ENCODE results near the gene NXPE3. TPM values are rescaled to one million over a fixed set of nuclear protein-coding genes. Genes with fewer than 3 reads are reported as not detected.
"Not testable (repeated sequence)": the region's sequence is repeated elsewhere in the genome, so short reads cannot be mapped to it uniquely, and the experiment has no call there.

NXPE3 gene
- total RNA-seq, 1 donor, result 20.3 TPM

- H3K27me3 ChIP-seq (ENCODE audit: insufficient read depth, low read length); H3K4me3 ChIP-seq (ENCODE audit: low read length); H3K9me3 ChIP-seq (ENCODE audit: low read depth, low read length): not testable (repeated sequence)
- H3K4me1 ChIP-seq (ENCODE audit: insufficient read depth, low read length), result peaks cover 10% of the 10 kb centered on the region
Observed at GRCh38 chr3:101864926-101865325, 85.9 kb downstream of the NXPE3 start.

DNA sequence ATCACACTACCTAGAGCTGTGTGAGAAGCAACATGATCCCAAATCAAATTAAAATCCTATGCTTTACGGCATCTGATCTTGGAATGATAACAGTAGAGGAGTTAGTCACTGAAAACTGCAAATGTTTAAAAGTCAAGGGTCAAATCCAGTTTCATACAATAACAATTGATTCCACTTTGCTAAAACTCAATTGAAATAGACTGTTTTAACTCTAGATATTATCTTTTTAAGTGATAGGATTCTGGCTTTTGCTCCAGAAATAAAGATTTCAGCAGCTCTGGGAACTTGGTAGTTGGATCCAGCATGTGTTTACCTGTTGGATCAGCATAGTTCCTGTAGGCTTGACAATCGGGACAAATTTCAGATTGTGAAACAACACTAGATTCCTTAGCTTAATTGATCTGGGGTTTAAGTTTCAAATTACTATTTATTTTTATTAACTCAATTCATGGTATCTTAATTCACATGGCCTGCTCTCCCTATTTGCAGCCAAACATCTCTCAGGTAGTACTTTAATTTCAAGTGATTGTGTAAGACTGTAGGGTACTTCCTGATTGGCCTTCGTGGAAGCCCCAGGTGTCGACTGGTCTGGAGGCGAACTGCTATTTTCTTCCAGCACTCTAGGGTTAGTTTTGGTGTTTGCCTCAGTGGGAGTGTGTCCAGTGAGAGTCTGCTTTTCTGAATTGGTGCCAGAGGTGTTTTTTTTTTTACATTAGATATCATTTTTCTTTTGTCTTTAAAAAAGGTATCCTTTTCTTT is 86.9 kb downstream of the NXPE3 start:
- no peaks in the 10 kb centered on the region for H3K9me3 ChIP-seq (ENCODE audit: low read depth, low read length)
- no peak overlapping the region for H3K4me3 ChIP-seq (ENCODE audit: low read length)
- peaks cover 10% of the 10 kb centered on the region for H3K4me1 ChIP-seq (ENCODE audit: insufficient read depth, low read length)
- H3K27me3 ChIP-seq (ENCODE audit: insufficient read depth, low read length), result no peaks in the 10 kb centered on the region

GRCh38 chr3:101867511-101867910 is 88.5 kb downstream of the NXPE3 start:
- peaks cover 15% of the 10 kb centered on the region for H3K4me1 ChIP-seq (ENCODE audit: insufficient read depth, low read length)
- H3K27me3 ChIP-seq (ENCODE audit: insufficient read depth, low read length), result no peaks in the 10 kb centered on the region
- no peak overlapping the region for H3K4me3 ChIP-seq (ENCODE audit: low read length)
- no peaks in the 10 kb centered on the region for H3K9me3 ChIP-seq (ENCODE audit: low read depth, low read length)

GRCh38 chr3:101867996-101868395 is 89.0 kb downstream of the NXPE3 start:
- Histone ChIP-seq H3K4me3 (ENCODE audit: low read length) (no peak overlapping the region), H3K27me3 (ENCODE audit: insufficient read depth, low read length) (no peaks in the 10 kb centered on the region), H3K4me1 (ENCODE audit: insufficient read depth, low read length) (peaks cover 19% of the 10 kb centered on the region), H3K9me3 (ENCODE audit: low read depth, low read length) (no peaks in the 10 kb centered on the region)

- Histone ChIP-seq H3K4me1 (ENCODE audit: insufficient read depth, low read length) (peaks cover 24% of the 10 kb centered on the region), H3K9me3 (ENCODE audit: low read depth, low read length) (no peaks in the 10 kb centered on the region), H3K4me3 (ENCODE audit: low read length) (no peak overlapping the region), H3K27me3 (ENCODE audit: insufficient read depth, low read length) (no peaks in the 10 kb centered on the region)
Observed at GRCh38 chr3:101868534-101869464, 89.8 kb downstream of the NXPE3 start.

GRCh38 chr3:101870138-101870537 is 91.1 kb downstream of the NXPE3 start:
- H3K9me3 ChIP-seq (ENCODE audit: low read depth, low read length), result no peaks in the 10 kb centered on the region
- H3K4me1 ChIP-seq (ENCODE audit: insufficient read depth, low read length), result peaks cover 29% of the 10 kb centered on the region
- no peak overlapping the region for H3K4me3 ChIP-seq (ENCODE audit: low read length)
- H3K27me3 ChIP-seq (ENCODE audit: insufficient read depth, low read length), result no peaks in the 10 kb centered on the region

- H3K27me3 ChIP-seq (ENCODE audit: insufficient read depth, low read length), result no peaks in the 10 kb centered on the region
- no peaks in the 10 kb centered on the region for H3K9me3 ChIP-seq (ENCODE audit: low read depth, low read length)
- peaks cover 49% of the 10 kb centered on the region for H3K4me1 ChIP-seq (ENCODE audit: insufficient read depth, low read length)
- no peak overlapping the region for H3K4me3 ChIP-seq (ENCODE audit: low read length)
Observed at GRCh38 chr3:101873619-101874018, 94.6 kb downstream of the NXPE3 start.

DNA sequence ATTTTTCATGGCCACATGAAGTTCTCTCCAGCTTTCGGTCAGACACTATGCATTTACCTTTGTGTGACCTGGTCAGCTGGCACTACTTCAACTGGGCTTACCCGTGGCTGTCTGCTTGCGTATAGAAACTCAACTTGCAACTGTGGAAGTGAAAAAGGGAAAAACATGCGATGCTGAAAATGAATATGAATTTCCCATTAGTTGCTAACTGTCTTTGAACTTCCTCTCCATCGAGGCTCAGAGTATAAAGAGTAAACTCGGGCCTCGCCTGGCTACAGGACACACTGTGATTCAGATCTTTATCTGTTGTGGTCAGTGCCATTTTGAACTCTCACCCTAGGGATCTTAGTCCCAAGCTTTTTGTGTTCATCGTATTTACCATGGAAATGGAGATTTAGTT is 97.1 kb downstream of the NXPE3 start:
- H3K9me3 ChIP-seq (ENCODE audit: low read depth, low read length), result no peaks in the 10 kb centered on the region
- H3K27me3 ChIP-seq (ENCODE audit: insufficient read depth, low read length), result no peaks in the 10 kb centered on the region
- H3K4me1 ChIP-seq (ENCODE audit: insufficient read depth, low read length), result peaks cover 59% of the 10 kb centered on the region
- no peak overlapping the region for H3K4me3 ChIP-seq (ENCODE audit: low read length)

Other genes starting within 250 kb of the NXPE3 start
- 45.4 TPM for gene TRMT10C, start 217.3 kb upstream of the NXPE3 start, total RNA-seq
- gene PCNP, start 205.0 kb upstream of the NXPE3 start, total RNA-seq, result 193 TPM
- 96.2 TPM for gene ZBTB11, start 102.1 kb upstream of the NXPE3 start, total RNA-seq
- 2,166 TPM for gene RPL24, start 92.5 kb upstream of the NXPE3 start, total RNA-seq
- gene CEP97, start 54.6 kb upstream of the NXPE3 start, total RNA-seq, result 8.8 TPM
- 1,930 TPM for gene NFKBIZ, start 70.3 kb downstream of the NXPE3 start, total RNA-seq